Esophagus muscularis mucosa (tissue), 3 donors: ENCODE measurements around the gene FAM184B.

Experiments
- CTCF ChIP-seq, 3 experiments: fragments of 200-600 bp in 2 of 3; fragments of 450-650 bp in 1 of 3; sonication (generic) in 2 of 3; IDR thresholded peaks; one replicate each; pipeline ENCODE4 v1.5.1; 2017 to 2019; ENCODE audit warnings: antibody characterized with exemption in 3 of 3, mild to moderate bottlenecking in 2 of 3, moderate library complexity in 1 of 3
- POLR2A ChIP-seq: fragments of 450-650 bp; IDR thresholded peaks from one replicate; pipeline ENCODE4 v1.6.1; 2017; ENCODE audit warnings: antibody characterized with exemption, moderate library complexity, mild to moderate bottlenecking, low read depth

GRCh38 chr4:17758485-17758884, 22.9 kb downstream of the FAM184B start:
- TF ChIP-seq CTCF (IDR thresholded peaks at IDR 0.05) (no peak), POLR2A (no peak)
